H1 (cell line): ENCODE data around the gene VAV2. TPM values are rescaled to one million over a fixed set of nuclear protein-coding genes. Genes with fewer than 3 reads are reported as not detected.

Experiments used
- CTCF ChIA-PET: fragments of 300-600 bp; sonication (Branson Sonifier 250); formaldehyde crosslinking; loops from one replicate; lab custom pipeline; 2021; ENCODE audit not compliant: partially characterized antibody; lab: Charles Lee
- POLR2A ChIA-PET: fragments of 300-600 bp; sonication (Branson Sonifier 250); formaldehyde crosslinking; loops from one replicate; lab custom pipeline; 2021; ENCODE audit warnings: inconsistent platforms; ENCODE audit not compliant: partially characterized antibody; lab: Charles Lee
- DNase-seq, 2 experiments: peaks; one replicate each; pipeline versions ENCODE4 v3.0.0 to v3.0.0-alpha.2; 2010 to 2022; ENCODE audit warnings: low spot score in 2 of 2, low read depth in 1 of 2, mixed read lengths in 1 of 2
- FAIRE-seq: peaks from 2 replicates; lab custom pipeline; 2011; peaks lifted over from hg19 to GRCh38; lab: Jason Lieb, UNC
- H2AFZ ChIP-seq: 2 replicates; pipeline ENCODE4 v1.8.1; 2012; ENCODE audit warnings: low read length, inconsistent platforms
- H2AK5ac ChIP-seq: 2 replicates; pipeline ENCODE4 v1.6.1; 2013; ENCODE audit warnings: low read depth, low read length
- H2BK120ac ChIP-seq: replicated peaks from 2 replicates; pipeline ENCODE3; 2013; ENCODE audit warnings: low read depth, low read length, inconsistent platforms
- H2BK12ac ChIP-seq: 2 replicates; pipeline ENCODE4 v1.6.1; 2013; ENCODE audit warnings: low read depth, low read length
- H2BK15ac ChIP-seq: 2 replicates; pipeline ENCODE4 v1.6.1; 2013; ENCODE audit warnings: low read length
- H2BK20ac ChIP-seq: 2 replicates; pipeline ENCODE4 v1.6.1; 2013; ENCODE audit warnings: low read length
- H2BK5ac ChIP-seq: 2 replicates; pipeline ENCODE4 v1.6.1; 2013; ENCODE audit warnings: low read depth, low read length
- H3K14ac ChIP-seq: 2 replicates; pipeline ENCODE4 v1.6.1; 2013; ENCODE audit warnings: inconsistent platforms; ENCODE audit not compliant: insufficient read length
- H3K18ac ChIP-seq: 2 replicates; pipeline ENCODE4 v1.6.1; 2013; ENCODE audit warnings: low read length; ENCODE audit errors: extremely low read depth
- H3K23ac ChIP-seq: 2 replicates; pipeline ENCODE4 v1.6.1; 2013; ENCODE audit warnings: inconsistent platforms; ENCODE audit not compliant: insufficient read length
- H3K23me2 ChIP-seq: 2 replicates; pipeline ENCODE4 v1.6.1; 2013; ENCODE audit warnings: low read depth, low read length
- H3K27ac ChIP-seq: 2 replicates; pipeline ENCODE4 v1.6.1; 2011; ENCODE audit warnings: low read depth, low read length, inconsistent platforms
- H3K27me3 ChIP-seq, 4 experiments: replicated peaks in 1 of 4; 1 replicate in 1 of 4; 2 replicates in 3 of 4; pipeline versions ENCODE4 v1.6.1 to v1.8.1; 2011 to 2013; ENCODE audit warnings: low read length in 3 of 4, mild to moderate bottlenecking in 3 of 4, inconsistent platforms in 2 of 4, mixed read lengths in 2 of 4, moderate library complexity in 1 of 4; ENCODE audit not compliant: control insufficient read depth in 3 of 4, insufficient read depth in 3 of 4; ENCODE audit errors: extremely low read depth in 1 of 4
- H3K36me3 ChIP-seq, 4 experiments: 2 replicates each; pipeline versions ENCODE4 v1.6.1 to v1.8.1; 2011 to 2013; ENCODE audit warnings: mild to moderate bottlenecking in 4 of 4, low read length in 3 of 4, moderate library complexity in 2 of 4, control low read depth in 1 of 4, inconsistent platforms in 1 of 4; ENCODE audit not compliant: insufficient read depth in 4 of 4, control insufficient read depth in 2 of 4
- H3K4ac ChIP-seq: replicated peaks from 2 replicates; pipeline ENCODE3; 2013; ENCODE audit warnings: low read length, low read depth, mixed read lengths, inconsistent platforms; ENCODE audit not compliant: insufficient read length
- H3K4me1 ChIP-seq, 4 experiments: replicated peaks in 1 of 4; 1 replicate in 1 of 4; 2 replicates in 3 of 4; pipeline versions ENCODE4 v1.6.1 to v1.8.1; 2011 to 2013; ENCODE audit warnings: low read length in 3 of 4, inconsistent platforms in 2 of 4, mixed read lengths in 1 of 4; ENCODE audit not compliant: insufficient read depth in 4 of 4, control insufficient read depth in 3 of 4
- H3K4me2 ChIP-seq, 2 experiments: 2 replicates each; pipeline versions ENCODE4 v1.6.1 to v1.8.1; 2011 to 2013; ENCODE audit warnings: low read depth in 2 of 2, low read length in 2 of 2, control low read depth in 1 of 2, inconsistent platforms in 1 of 2, mild to moderate bottlenecking in 1 of 2; ENCODE audit not compliant: insufficient read depth in 1 of 2
- H3K4me3 ChIP-seq, 4 experiments: fragments of 200-600, 300-600 bp in 1 of 4; sonication (generic), shearing (Covaris generic), sonication (Bioruptor Twin) in 1 of 4; 2 replicates each; pipeline versions ENCODE4 v1.5.1 to v1.8.1; 2011 to 2016; ENCODE audit warnings: low read length in 4 of 4, low read depth in 3 of 4, control low read depth in 2 of 4, inconsistent platforms in 2 of 4, mild to moderate bottlenecking in 2 of 4, mixed read lengths in 1 of 4, moderate library complexity in 1 of 4; ENCODE audit not compliant: insufficient read depth in 2 of 4; ENCODE audit errors: extremely low read depth in 1 of 4
- H3K56ac ChIP-seq: replicated peaks from 2 replicates; pipeline ENCODE3; 2013; ENCODE audit warnings: low read depth, mild to moderate bottlenecking, mixed read lengths, low read length, inconsistent platforms; ENCODE audit not compliant: insufficient read length
- H3K79me1 ChIP-seq: 2 replicates; pipeline ENCODE4 v1.6.1; 2013; ENCODE audit warnings: low read depth, low read length, control low read depth
- H3K79me2 ChIP-seq, 2 experiments: 2 replicates each; pipeline versions ENCODE4 v1.6.1 to v1.8.1; 2012 to 2013; ENCODE audit warnings: low read length in 2 of 2, mild to moderate bottlenecking in 2 of 2, inconsistent platforms in 1 of 2; ENCODE audit not compliant: insufficient read depth in 2 of 2, control insufficient read depth in 1 of 2
- H3K9ac ChIP-seq, 4 experiments: replicated peaks in 1 of 4; 1 replicate in 1 of 4; 2 replicates in 3 of 4; pipeline versions ENCODE4 v1.6.1 to v1.8.1; 2011 to 2013; ENCODE audit warnings: low read depth in 3 of 4, low read length in 3 of 4, control low read depth in 2 of 4, mild to moderate bottlenecking in 2 of 4, moderate library complexity in 2 of 4, inconsistent platforms in 1 of 4; ENCODE audit errors: extremely low read depth in 1 of 4
- H3K9me3 ChIP-seq, 2 experiments: 2 replicates each; pipeline versions ENCODE4 v1.6.1 to v1.8.1; 2012 to 2013; ENCODE audit warnings: mild to moderate bottlenecking in 2 of 2, moderate library complexity in 2 of 2, control low read depth in 1 of 2, inconsistent platforms in 1 of 2, low read depth in 1 of 2, low read length in 1 of 2, mixed read lengths in 1 of 2; ENCODE audit not compliant: insufficient read depth in 2 of 2
- H4K20me1 ChIP-seq, 2 experiments: replicated peaks in 1 of 2; 2 replicates each; pipeline versions ENCODE3 to v1.8.1; 2011 to 2013; ENCODE audit warnings: inconsistent platforms in 2 of 2, low read length in 2 of 2, mild to moderate bottlenecking in 1 of 2; ENCODE audit not compliant: insufficient read depth in 2 of 2, control insufficient read depth in 1 of 2
- H4K5ac ChIP-seq: 2 replicates; pipeline ENCODE4 v1.6.1; 2013; ENCODE audit warnings: low read length, low read depth, mixed read lengths, inconsistent platforms; ENCODE audit not compliant: insufficient read length
- H4K8ac ChIP-seq: 2 replicates; pipeline ENCODE4 v1.8.0; 2013; ENCODE audit warnings: mild to moderate bottlenecking, moderate library complexity, low read length, inconsistent platforms; ENCODE audit not compliant: insufficient read depth; ENCODE audit errors: extremely low read depth
- H4K91ac ChIP-seq: replicated peaks from 2 replicates; pipeline ENCODE3; 2013; ENCODE audit warnings: low read length, mixed read lengths, inconsistent platforms; ENCODE audit not compliant: insufficient read length
- HDAC6 ChIP-seq: IDR thresholded peaks from one replicate; pipeline ENCODE4 v1.7.1; 2012; ENCODE audit warnings: low read depth, mild to moderate bottlenecking, inconsistent platforms, low read length, moderate library complexity
- PHF8 ChIP-seq: fragments of 200-600 bp; sonication (generic); conservative IDR thresholded peaks from 2 replicates; pipeline ENCODE4 v1.7.1; 2012; ENCODE audit warnings: low read depth, mild to moderate bottlenecking, inconsistent platforms, low read length, moderate library complexity
- WGBS, 2 experiments: shearing (Covaris generic) in 1 of 2; methylation state at CpG; one replicate each; pipeline versions ENCODE4 v1.1.6 to v1.1.7; 2013 to 2015; ENCODE audit warnings: low lambda C conversion rate in 2 of 2, mixed read lengths in 2 of 2, inconsistent platforms in 1 of 2, low coverage in 1 of 2, missing lambda C conversion rate in 1 of 2; ENCODE audit not compliant: insufficient replicate concordance in 2 of 2, insufficient coverage in 1 of 2, insufficient read length in 1 of 2; ENCODE audit errors: extremely low coverage in 1 of 2, missing lambda C conversion rate in 1 of 2; 5-methylcytosine and 5-hydroxymethylcytosine counted together
- polyA plus RNA-seq, 7 experiments: library from polyadenylated mRNA; depleted of rRNA in 3 of 7; stranded (reverse) in 5 of 7; unstranded in 2 of 7; fragments of >200 nt in 5 of 7; fragments of 200-250 nt in 2 of 7; gene quantifications; 1 replicate in 5 of 7; 2 replicates in 1 of 7; 4 replicates in 1 of 7; pipeline versions ENCODE4 v1.2.1 to v1.2.3, GENCODE V29; 2011 to 2013; ENCODE audit warnings: missing spikeins in 2 of 7, mixed read lengths in 2 of 7
- total RNA-seq: library from RNA; stranded (reverse); fragmentation: NEBNext Ultra II Directional; extraction: Animal tissue kit (Norgen Biotek cat#: 25700); gene quantifications from 2 replicates; pipeline ENCODE4 v1.2.1, GENCODE V29; 2021

Gene VAV2
- total and polyA plus RNA-seq, 2 of the 8 experiments (the other 6 are each of a cell fraction or from before 2014, with no cell fraction given): 13.6 to 37.6 TPM

GRCh38 chr9:133980864-133981588, 11.1 kb downstream of the VAV2 start:
- H4K20me1 ChIP-seq: peaks cover 34 to 54% of the 10 kb centered on the region in 2 experiments
- TF ChIP-seq PHF8 (no peak), HDAC6 (no peak)

More at GRCh38 chr9:133980864-133981588, 11.1 kb downstream of the VAV2 start:
- Histone ChIP-seq H3K36me3 (no peaks in the 10 kb centered on the region), H3K27ac (no peak overlapping the region), H4K91ac (no peak overlapping the region), H2AFZ (no peak overlapping the region), H2BK12ac (no peak overlapping the region), H3K9me3 (no peaks in the 10 kb centered on the region), H3K4me3 (no peak overlapping the region), H3K4ac (no peak overlapping the region), H3K4me1 (peaks cover 0 to 16% (median 5%) of the 10 kb centered on the region in 4 experiments; a peak in 5 of 7 replicates), H3K23ac (no peak overlapping the region), H3K27me3 (no peaks in the 10 kb centered on the region), H3K18ac (no peak overlapping the region), H2BK20ac (no peak overlapping the region), H2BK5ac (no peak overlapping the region), H3K9ac (no peak overlapping the region), H2BK15ac (no peak overlapping the region), H3K79me1 (peaks cover 23% of the 10 kb centered on the region), H3K23me2 (no peaks in the 10 kb centered on the region), H3K79me2 (peaks cover 15 to 98% of the 10 kb centered on the region in 2 experiments; a peak in 3 of 4 replicates), H2AK5ac (no peak overlapping the region), H3K4me2 (no peak overlapping the region), H4K5ac (no peak overlapping the region), H2BK120ac (no peak overlapping the region), H3K14ac (no peak overlapping the region), H4K8ac (no peak overlapping the region), H3K56ac (no peak overlapping the region)
- FAIRE-seq (no peak), DNase-seq (no peak)
- ChIA-PET POLR2A (interaction anchor here (1.1 to 1.3 kb wide), 3 partner anchors 10 to 88 kb away, joined by 3 to 4 read pairs (median 3); no protein-coding TSS in a partner anchor), CTCF (interaction anchor here (0.7 to 3.7 kb wide), 7 partner anchors 10 to 192 kb away, joined by 3 to 21 read pairs (median 3); no protein-coding TSS in a partner anchor)
- WGBS, 2 experiments: 91% methylated on average over 23 of the region's 25 CpGs; no CpG with 5 or more reads in 1 of the 2 experiments
